Right lobe of liver (tissue), 6 donors: ENCODE data around the gene SLC29A2. TPM values are rescaled to one million over a fixed set of nuclear protein-coding genes. Genes with fewer than 3 reads are reported as not detected.

Experiments used
- ATAC-seq, 4 donors: fragments of 200-7000 bp; cut with Tn5 transposase; one replicate each; pipeline ENCODE4 v1.9.1; 2020; ENCODE audit warnings: mild to moderate bottlenecking in 4 of 4, moderate library complexity in 4 of 4
- DNase-seq, 3 donors: peaks; one replicate each; pipeline ENCODE4 v3.0.0-alpha.2; 2020
- H3K27ac ChIP-seq, 3 donors: fragments of 200-600 bp; one replicate each; pipeline ENCODE4 v1.8.0; 2022
- H3K27me3 ChIP-seq, 2 donors: fragments of 200-600 bp; one replicate each; pipeline ENCODE4 v1.8.0; 2022
- H3K36me3 ChIP-seq, 4 donors: fragments of 200-600 bp; sonication (generic) in 1 of 4; one replicate each; pipeline versions ENCODE4 v1.5.1 to v1.8.0; 2017 to 2022; ENCODE audit warnings: control low read depth in 1 of 4
- H3K4me1 ChIP-seq, 4 donors: fragments of 200-600 bp; sonication (generic) in 1 of 4; one replicate each; pipeline versions ENCODE4 v1.5.1 to v1.8.0; 2017 to 2022; ENCODE audit warnings: control low read depth in 1 of 4
- H3K4me3 ChIP-seq, 3 donors: fragments of 200-600 bp; one replicate each; pipeline ENCODE4 v1.8.0; 2022
- H3K9me3 ChIP-seq, 4 donors: fragments of 200-600 bp; sonication (generic) in 1 of 4; one replicate each; pipeline versions ENCODE4 v1.5.1 to v1.8.0; 2017 to 2022; ENCODE audit warnings: control low read depth in 1 of 4
- CTCF ChIP-seq, 4 donors: fragments of 200-600 bp in 3 of 4; fragments of 450-650 bp in 1 of 4; IDR thresholded peaks; one replicate each; pipeline versions ENCODE4 v1.5.1 to v1.8.0; 2016 to 2022; ENCODE audit warnings: antibody characterized with exemption in 4 of 4, mild to moderate bottlenecking in 2 of 4
- POLR2A ChIP-seq: fragments of 450-650 bp; IDR thresholded peaks from one replicate; pipeline ENCODE4 v1.6.1; 2017; ENCODE audit warnings: antibody characterized with exemption, mild to moderate bottlenecking
- WGBS: methylation state at CpG from one replicate; pipeline ENCODE4 v1.1.6; 2018; ENCODE audit warnings: low coverage, low lambda C conversion rate; ENCODE audit not compliant: insufficient coverage; ENCODE audit errors: missing lambda C conversion rate; 5-methylcytosine and 5-hydroxymethylcytosine counted together
- intact Hi-C, 2 donors: fragments of 100-400 bp; cut with DNase I; formaldehyde crosslinking; loops; one replicate each; pipeline versions ENCODE4 v1.11.2 to v1.14.1; 2022
- total RNA-seq, 6 experiments: library from RNA; depleted of rRNA in 2 of 6; stranded (reverse); fragments of >200 nt in 2 of 6; fragmentation: NEBNext Ultra II Directional in 3 of 6; extraction: Animal tissue kit (Norgen Biotek cat#: 25700) in 3 of 6; gene quantifications; one replicate each; pipeline versions ENCODE4 v1.1.0 to v1.2.4, GENCODE V29; 2016 to 2023
- donor health status: DM: no; HTN: yes; CAD: no.
- donor health status: DM: no; HTN: no; CAD: no.
- donor health status: DM: no; HTN: no; CAD: no.
- donor health status: DM: no; HTN: yes; CAD: no.
- donor health status: DM: no; HTN: yes; CAD: no.

The SLC29A2 gene
- total RNA-seq, 6 experiments from 2014 or later: 0.35 to 2.2 (median 1.1) TPM

- H3K27ac ChIP-seq: no peak overlapping the region
- H3K9me3 ChIP-seq: no peaks in the 10 kb centered on the region
- TF ChIP-seq POLR2A: no peak
- no peak for TF ChIP-seq CTCF (IDR thresholded peaks at IDR 0.05)
- no peaks in the 10 kb centered on the region for H3K4me1 ChIP-seq
- WGBS: 71% methylated on average over 6 of the region's 14 CpGs
- no peak overlapping the region for H3K4me3 ChIP-seq
- H3K27me3 ChIP-seq: no peaks in the 10 kb centered on the region
- DNase-seq: no peak
- H3K36me3 ChIP-seq: no peaks in the 10 kb centered on the region
- intact Hi-C loops: no loop called here
- ATAC-seq: no peak
Measured at GRCh38 chr11:66363187-66363601, 8.4 kb downstream of the SLC29A2 start.

GRCh38 chr11:66362481-66363147 lies 8.9 kb downstream of the SLC29A2 start:
- Histone ChIP-seq H3K27ac (no peak overlapping the region), H3K9me3 (no peaks in the 10 kb centered on the region), H3K4me1 (no peaks in the 10 kb centered on the region), H3K4me3 (no peak overlapping the region), H3K36me3 (no peaks in the 10 kb centered on the region), H3K27me3 (no peaks in the 10 kb centered on the region)
- intact Hi-C loops: no loop called here
- 94% methylated on average over 4 of the region's 9 CpGs for WGBS
- ATAC-seq (no peak), DNase-seq (peak in 1 of 3 donors; percentile 31)
- TF ChIP-seq POLR2A (no peak), CTCF (IDR thresholded peaks at IDR 0.05) (no peak)

- no peaks in the 10 kb centered on the region for H3K4me1 ChIP-seq
- TF ChIP-seq CTCF (IDR thresholded peaks at IDR 0.05) (no peak), POLR2A (no peak)
- no peaks in the 10 kb centered on the region for H3K27me3 ChIP-seq
- H3K27ac ChIP-seq: no peak overlapping the region
- no peaks in the 10 kb centered on the region for H3K9me3 ChIP-seq
- DNase-seq (peak in 1 of 3 donors; percentile 22), ATAC-seq (no peak)
- 54% methylated on average over 2 of the region's 6 CpGs for WGBS
- intact Hi-C loops: no loop called here
- H3K36me3 ChIP-seq: no peaks in the 10 kb centered on the region
- no peak overlapping the region for H3K4me3 ChIP-seq
Measured at GRCh38 chr11:66361502-66361941, 10.0 kb downstream of the SLC29A2 start.

GRCh38 chr11:66360406-66361073 lies 11.0 kb downstream of the SLC29A2 start:
- no peak overlapping the region for H3K27ac ChIP-seq
- DNase-seq (peak in 1 of 3 donors; percentile 35), ATAC-seq (no peak)
- H3K27me3 ChIP-seq: no peaks in the 10 kb centered on the region
- H3K4me3 ChIP-seq: no peak overlapping the region
- H3K9me3 ChIP-seq: no peaks in the 10 kb centered on the region
- H3K36me3 ChIP-seq: no peaks in the 10 kb centered on the region
- 97% methylated on average over 9 of the region's 15 CpGs for WGBS
- intact Hi-C loops: no loop called here
- no peak for TF ChIP-seq POLR2A
- no peak for TF ChIP-seq CTCF (IDR thresholded peaks at IDR 0.05)
- no peaks in the 10 kb centered on the region for H3K4me1 ChIP-seq
